Osteoblast (primary cell): ENCODE results near the gene KATNB1. TPM values are rescaled to one million over a fixed set of nuclear protein-coding genes. Genes with fewer than 3 reads are reported as not detected.
A peak's percentile ranks its signal among the peaks of the same experiment; 100 is the strongest.

Experiments
- DNase-seq: peaks from one replicate; pipeline ENCODE4 v3.0.0; 2011; ENCODE audit warnings: low spot score, mixed read lengths; ENCODE audit not compliant: insufficient read length; ENCODE audit errors: missing footprints
- H2AFZ ChIP-seq: 2 replicates; pipeline ENCODE4 v1.6.0; 2011; ENCODE audit warnings: mild to moderate bottlenecking, low read length
- H3K27ac ChIP-seq: 2 replicates; pipeline ENCODE4 v1.5.1; 2011; ENCODE audit warnings: mild to moderate bottlenecking, low read depth, low read length, moderate library complexity
- H3K27me3 ChIP-seq: 2 replicates; pipeline ENCODE4 v1.6.0; 2012; ENCODE audit warnings: mild to moderate bottlenecking, control low read depth, inconsistent platforms, low read length, moderate library complexity; ENCODE audit not compliant: insufficient read depth
- H3K36me3 ChIP-seq: 2 replicates; pipeline ENCODE4 v1.5.1; 2011; ENCODE audit warnings: mild to moderate bottlenecking, low read length, control low read depth, moderate library complexity; ENCODE audit not compliant: insufficient read depth
- H3K4me1 ChIP-seq: 2 replicates; pipeline ENCODE4 v1.5.1; 2011; ENCODE audit warnings: mild to moderate bottlenecking, low read length, control low read depth, moderate library complexity; ENCODE audit not compliant: insufficient read depth
- H3K4me2 ChIP-seq: 2 replicates; pipeline ENCODE4 v1.6.0; 2011; ENCODE audit warnings: mild to moderate bottlenecking, low read length; ENCODE audit not compliant: insufficient read depth
- H3K4me3 ChIP-seq: fragments of 200-600 bp; sonication (generic); 3 replicates; pipeline ENCODE4 v1.5.1; 2012; ENCODE audit warnings: mild to moderate bottlenecking, low read length, inconsistent platforms; ENCODE audit not compliant: insufficient read depth
- H3K79me2 ChIP-seq: 2 replicates; pipeline ENCODE4 v1.6.0; 2012; ENCODE audit warnings: mild to moderate bottlenecking, low read length, control low read depth, inconsistent platforms; ENCODE audit not compliant: insufficient read depth
- H3K9me3 ChIP-seq: 2 replicates; pipeline ENCODE4 v1.5.1; 2011; ENCODE audit warnings: low read depth, low read length, control low read depth
- H4K20me1 ChIP-seq: 2 replicates; pipeline ENCODE4 v1.6.0; 2012; ENCODE audit warnings: mild to moderate bottlenecking, low read length, control low read depth; ENCODE audit not compliant: insufficient read depth
- total RNA-seq: library from RNA; depleted of rRNA; stranded (reverse); fragments of >200 nt; gene quantifications from 2 replicates; pipeline ENCODE4 v1.2.3, GENCODE V29; 2012
- TF ChIP-seq, protein P1 (sequence below): IDR thresholded peaks from 2 replicates; pipeline ENCODE4 v1.5.1; 2011; ENCODE audit warnings: mild to moderate bottlenecking, low read depth, low read length, moderate library complexity; ENCODE audit errors: extremely low read depth

KATNB1 gene
- total RNA-seq, 1 donor, result 24.6 TPM

DNA sequence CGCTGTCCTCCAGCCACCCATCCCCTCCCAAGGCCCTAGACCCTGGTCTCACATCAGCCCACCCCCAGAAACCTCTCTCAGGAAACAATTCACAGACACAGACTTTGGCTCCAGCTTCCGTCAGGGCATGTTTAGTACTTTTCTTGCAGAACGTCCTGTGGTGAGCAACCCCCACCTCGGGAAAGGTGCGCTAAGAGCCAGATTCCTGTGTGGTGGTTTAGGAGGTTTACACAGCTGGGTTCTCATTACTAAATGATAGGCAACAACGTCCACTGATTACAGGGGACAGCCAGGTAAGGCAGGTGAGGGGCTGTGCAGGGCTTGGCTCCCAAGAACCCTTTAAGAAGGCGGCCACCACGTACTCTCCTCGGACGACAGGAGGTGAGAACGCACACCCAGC is 37.4 kb downstream of the KATNB1 start:
- H3K79me2 ChIP-seq, result peaks cover 2% of the 10 kb centered on the region
- peaks cover 2% of the 10 kb centered on the region for H4K20me1 ChIP-seq
- no peak for DNase-seq
- TF ChIP-seq, protein P1, sequence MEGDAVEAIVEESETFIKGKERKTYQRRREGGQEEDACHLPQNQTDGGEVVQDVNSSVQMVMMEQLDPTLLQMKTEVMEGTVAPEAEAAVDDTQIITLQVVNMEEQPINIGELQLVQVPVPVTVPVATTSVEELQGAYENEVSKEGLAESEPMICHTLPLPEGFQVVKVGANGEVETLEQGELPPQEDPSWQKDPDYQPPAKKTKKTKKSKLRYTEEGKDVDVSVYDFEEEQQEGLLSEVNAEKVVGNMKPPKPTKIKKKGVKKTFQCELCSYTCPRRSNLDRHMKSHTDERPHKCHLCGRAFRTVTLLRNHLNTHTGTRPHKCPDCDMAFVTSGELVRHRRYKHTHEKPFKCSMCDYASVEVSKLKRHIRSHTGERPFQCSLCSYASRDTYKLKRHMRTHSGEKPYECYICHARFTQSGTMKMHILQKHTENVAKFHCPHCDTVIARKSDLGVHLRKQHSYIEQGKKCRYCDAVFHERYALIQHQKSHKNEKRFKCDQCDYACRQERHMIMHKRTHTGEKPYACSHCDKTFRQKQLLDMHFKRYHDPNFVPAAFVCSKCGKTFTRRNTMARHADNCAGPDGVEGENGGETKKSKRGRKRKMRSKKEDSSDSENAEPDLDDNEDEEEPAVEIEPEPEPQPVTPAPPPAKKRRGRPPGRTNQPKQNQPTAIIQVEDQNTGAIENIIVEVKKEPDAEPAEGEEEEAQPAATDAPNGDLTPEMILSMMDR, result no peak
- no peak overlapping the region for H3K4me2 ChIP-seq
- no peak overlapping the region for H3K4me3 ChIP-seq
- H3K27ac ChIP-seq, result no peak overlapping the region
- H3K4me1 ChIP-seq, result peaks cover 9% of the 10 kb centered on the region
- H2AFZ ChIP-seq, result no peak overlapping the region
- no peaks in the 10 kb centered on the region for H3K27me3 ChIP-seq
- peaks cover 41% of the 10 kb centered on the region for H3K36me3 ChIP-seq
- H3K9me3 ChIP-seq, result no peaks in the 10 kb centered on the region

DNA sequence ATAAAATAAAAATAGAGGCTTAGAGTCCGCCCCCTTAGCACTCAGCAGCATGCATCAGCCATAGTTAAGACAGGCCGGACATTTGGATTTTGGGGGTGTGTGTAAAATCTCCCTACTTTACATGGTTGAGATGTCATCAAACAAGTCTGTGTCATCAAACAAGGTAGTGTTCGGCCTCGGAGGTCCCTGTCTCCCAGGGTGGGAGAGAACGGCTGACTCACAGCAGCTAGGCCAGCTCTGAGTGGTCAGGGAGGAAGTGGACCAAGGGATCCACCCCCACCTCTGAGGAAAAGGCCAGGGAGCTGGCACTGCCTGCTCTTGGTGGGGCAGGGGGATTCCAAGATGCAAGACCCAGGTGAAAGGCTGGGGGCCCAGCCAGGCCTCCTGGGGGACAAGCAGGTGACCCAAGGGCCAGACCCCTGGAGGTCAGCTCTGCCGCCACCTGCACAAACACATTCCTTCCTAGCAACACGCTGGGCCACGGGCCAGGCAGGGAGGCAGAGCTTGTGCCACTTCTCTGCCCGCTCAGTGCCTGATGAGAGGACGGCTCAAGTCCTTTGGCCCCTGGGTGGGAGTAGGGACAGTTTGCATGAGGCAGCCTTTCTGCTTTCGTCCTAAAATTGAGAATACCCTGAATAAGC is 38.2 kb downstream of the KATNB1 start:
- no peak overlapping the region for H3K4me3 ChIP-seq
- no peak overlapping the region for H3K4me2 ChIP-seq
- H4K20me1 ChIP-seq, result peaks cover 2% of the 10 kb centered on the region
- no peak overlapping the region for H2AFZ ChIP-seq
- DNase-seq, result no peak
- TF ChIP-seq, protein P1, result no peak
- H3K9me3 ChIP-seq, result no peaks in the 10 kb centered on the region
- H3K79me2 ChIP-seq, result peaks cover 2% of the 10 kb centered on the region
- H3K36me3 ChIP-seq, result peaks cover 35% of the 10 kb centered on the region
- no peak overlapping the region for H3K27ac ChIP-seq
- no peaks in the 10 kb centered on the region for H3K27me3 ChIP-seq
- peaks cover 9% of the 10 kb centered on the region for H3K4me1 ChIP-seq

DNA sequence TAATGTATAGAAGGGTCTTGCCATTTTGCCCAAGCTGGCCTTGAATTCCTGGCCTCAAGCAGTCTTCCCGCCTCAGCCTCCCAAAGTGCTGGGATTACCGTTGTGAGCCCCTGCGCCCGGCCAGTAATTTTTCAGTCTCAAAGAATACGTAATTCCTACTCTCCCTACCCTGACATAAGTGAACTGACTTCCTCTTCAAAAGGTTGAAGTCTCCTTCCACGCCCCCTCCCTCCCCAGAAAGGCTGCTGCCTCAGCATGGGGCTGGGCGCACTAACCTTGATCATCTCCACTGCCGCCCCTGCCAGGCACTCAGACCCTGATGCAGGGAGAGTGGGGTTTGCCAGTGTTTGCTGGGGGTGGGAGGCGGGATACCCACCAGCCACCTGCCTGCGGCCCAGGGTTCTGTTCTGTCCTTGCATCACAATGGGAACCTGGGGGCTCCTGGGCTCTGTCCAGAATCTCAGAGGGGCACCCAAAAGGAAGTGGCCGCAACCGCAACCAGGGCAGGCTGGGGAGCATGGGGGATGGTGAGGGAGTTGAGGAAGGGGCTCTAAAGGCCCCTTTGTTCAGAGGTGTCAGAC is 39.2 kb downstream of the KATNB1 start:
- H3K79me2 ChIP-seq, result peaks cover 2% of the 10 kb centered on the region
- H3K4me3 ChIP-seq, result no peak overlapping the region
- TF ChIP-seq, protein P1, result no peak
- no peaks in the 10 kb centered on the region for H3K27me3 ChIP-seq
- DNase-seq, result no peak
- H3K4me2 ChIP-seq, result no peak overlapping the region
- H4K20me1 ChIP-seq, result peaks cover 2% of the 10 kb centered on the region
- H3K36me3 ChIP-seq, result peaks cover 32% of the 10 kb centered on the region
- no peak overlapping the region for H2AFZ ChIP-seq
- H3K4me1 ChIP-seq, result peaks cover 9% of the 10 kb centered on the region
- H3K27ac ChIP-seq, result no peak overlapping the region
- no peaks in the 10 kb centered on the region for H3K9me3 ChIP-seq

DNA sequence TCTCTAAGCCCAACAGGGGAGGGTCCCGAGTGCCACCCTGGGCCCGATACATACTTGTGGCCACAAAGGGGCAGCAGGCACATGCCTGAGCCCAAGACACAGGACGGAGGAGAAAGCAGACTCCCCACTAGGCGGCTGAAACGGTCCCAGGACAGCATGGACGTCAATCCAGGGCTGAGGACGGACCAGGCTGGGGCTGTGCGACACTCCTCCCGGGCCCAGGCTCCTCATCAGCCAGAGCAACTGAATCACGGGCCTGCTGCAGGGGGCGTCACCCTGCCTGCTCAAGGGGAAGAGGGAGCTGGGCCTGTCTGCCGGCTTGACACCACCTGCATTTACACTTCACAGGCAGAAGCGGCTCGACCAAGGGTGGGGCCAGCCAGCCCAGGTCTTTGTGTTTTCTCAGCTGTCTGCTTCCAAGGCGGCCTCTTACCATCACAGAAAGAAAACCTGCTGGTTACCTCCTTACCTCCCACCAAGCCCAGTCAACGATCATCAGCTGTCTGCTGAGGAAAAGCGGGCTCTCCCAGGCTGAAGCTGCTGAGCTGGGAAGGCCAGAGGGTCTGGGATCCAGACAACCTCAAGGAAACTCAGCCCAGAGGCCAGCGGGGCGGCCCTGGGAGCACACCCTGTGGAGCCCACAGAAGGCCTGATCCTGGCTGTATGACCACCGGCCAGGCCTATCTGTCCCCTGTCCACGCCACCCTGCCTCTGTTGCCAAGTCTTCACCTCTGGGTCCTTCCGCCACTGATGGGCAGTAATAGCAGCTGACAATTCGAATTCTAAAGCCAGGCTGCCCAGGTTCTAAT is 40.3 kb downstream of the KATNB1 start:
- no peaks in the 10 kb centered on the region for H3K27me3 ChIP-seq
- DNase-seq, result no peak
- TF ChIP-seq, protein P1, result peak; percentile 12
- no peaks in the 10 kb centered on the region for H3K9me3 ChIP-seq
- no peak overlapping the region for H3K4me2 ChIP-seq
- peaks cover 4% of the 10 kb centered on the region for H3K79me2 ChIP-seq
- no peak overlapping the region for H3K27ac ChIP-seq
- no peak overlapping the region for H3K4me3 ChIP-seq
- H3K4me1 ChIP-seq, result peaks cover 9% of the 10 kb centered on the region
- H3K36me3 ChIP-seq, result peaks cover 23% of the 10 kb centered on the region
- H2AFZ ChIP-seq, result no peak overlapping the region
- H4K20me1 ChIP-seq, result peaks cover 2% of the 10 kb centered on the region
